Gastrocnemius medialis (tissue), 4 donors: ENCODE results near the gene NXNL2. TPM values are rescaled to one million over a fixed set of nuclear protein-coding genes. Genes with fewer than 3 reads are reported as not detected.

Experiments
- ATAC-seq, 2 donors: fragments of 150-250 bp; one replicate each; pipeline ENCODE4 v1.9.1; 2016
- DNase-seq, 2 donors: peaks; one replicate each; pipeline ENCODE4 v3.0.0-alpha.2; 2019
- H3K27ac ChIP-seq, 4 donors: fragments of 200-600 bp; sonication (generic); 1 replicate in 1 of 4; 2 replicates in 3 of 4; pipeline ENCODE4 v1.5.1; 2016 to 2018; ENCODE audit warnings: mild to moderate bottlenecking in 2 of 4, moderate library complexity in 1 of 4
- H3K27me3 ChIP-seq, 3 donors: fragments of 200-600 bp; sonication (generic) in 2 of 3; 1 replicate in 1 of 3; 2 replicates in 2 of 3; pipeline versions ENCODE4 v1.5.1 to v1.6.0; 2016 to 2019; ENCODE audit warnings: mild to moderate bottlenecking in 1 of 3, moderate library complexity in 1 of 3
- H3K36me3 ChIP-seq, 2 donors: fragments of 200-600 bp; sonication (generic) in 1 of 2; one replicate each; pipeline ENCODE4 v1.5.1; 2017 to 2018
- H3K4me1 ChIP-seq, 2 donors: fragments of 200-600 bp; sonication (generic) in 1 of 2; one replicate each; pipeline ENCODE4 v1.5.1; 2016 to 2017; ENCODE audit warnings: mild to moderate bottlenecking in 2 of 2
- H3K4me3 ChIP-seq, 4 donors: fragments of 200-600 bp; sonication (generic) in 3 of 4; 1 replicate in 1 of 4; 2 replicates in 3 of 4; pipeline ENCODE4 v1.5.1; 2016 to 2019; ENCODE audit warnings: mild to moderate bottlenecking in 2 of 4
- H3K9me3 ChIP-seq, 3 donors: fragments of 200-600 bp; sonication (generic) in 2 of 3; 1 replicate in 1 of 3; 2 replicates in 2 of 3; pipeline ENCODE4 v1.5.1; 2016 to 2019
- CTCF ChIP-seq, 5 experiments: fragments of 450-650 bp in 3 of 5; fragments of 200-600 bp in 2 of 5; sonication (generic) in 2 of 5; IDR thresholded peaks in 4 of 5; conservative IDR thresholded peaks in 1 of 5; 1 replicate in 4 of 5; 2 replicates in 1 of 5; pipeline ENCODE4 v1.5.1; 2016 to 2019; ENCODE audit warnings: antibody characterized with exemption in 5 of 5, mild to moderate bottlenecking in 3 of 5, moderate library complexity in 3 of 5
- POLR2A ChIP-seq, 2 donors: fragments of 450-650 bp; IDR thresholded peaks; one replicate each; pipeline ENCODE4 v1.6.1; 2017; ENCODE audit warnings: antibody characterized with exemption in 2 of 2, mild to moderate bottlenecking in 2 of 2, moderate library complexity in 2 of 2
- in situ Hi-C, 4 donors: fragments of 200-750 bp; cut with MboI; loops; one replicate each; pipeline versions ENCODE4 v1.15.0 to v1.8.0; 2017; ENCODE audit warnings: low sequenced_read_pairs in 4 of 4
- intact Hi-C: fragments of 100-400 bp; cut with DNase I; formaldehyde crosslinking; loops from one replicate; pipeline ENCODE4 v1.15.1; 2023; ENCODE audit warnings: low total_unique reads
- total RNA-seq, 4 donors: library from RNA; depleted of rRNA; stranded (reverse); fragments of >200 nt; gene quantifications; one replicate each; pipeline versions ENCODE4 v1.1.0 to v1.2.3, GENCODE V29; 2016

The NXNL2 gene
- total RNA-seq, 4 donors from 2014 or later: not detected

GRCh38 chr9:88530051-88530450 lies 4.9 kb upstream of the NXNL2 start:
- H3K27ac ChIP-seq: no peak overlapping the region
- DNase-seq (no peak), ATAC-seq (no peak)
- no peaks in the 10 kb centered on the region for H3K36me3 ChIP-seq
- intact Hi-C loops (no loop called here), in situ Hi-C loops (no loop called here)
- peaks cover 5 to 21% (median 13%) of the 10 kb centered on the region in 3 donors for H3K27me3 ChIP-seq
- TF ChIP-seq POLR2A (IDR thresholded peaks at IDR 0.05) (no peak), CTCF (IDR thresholded peaks at IDR 0.05 in 4 of 5, conservative IDR thresholded peaks at IDR 0.05 in 1 of 5) (no peak)
- H3K9me3 ChIP-seq: no peaks in the 10 kb centered on the region
- H3K4me3 ChIP-seq: no peak overlapping the region
- H3K4me1 ChIP-seq: peaks cover 0 to 2% of the 10 kb centered on the region in 2 donors

- TF ChIP-seq POLR2A (IDR thresholded peaks at IDR 0.05) (no peak), CTCF (IDR thresholded peaks at IDR 0.05 in 4 of 5, conservative IDR thresholded peaks at IDR 0.05 in 1 of 5) (no peak)
These were observed 2.9 kb upstream of the NXNL2 start for GRCh38 chr9:88531920-88532698.

GRCh38 chr9:88533951-88534455 lies 975 bp upstream of the NXNL2 start:
- intact Hi-C loops (no loop called here), in situ Hi-C loops (no loop called here)
- Histone ChIP-seq H3K9me3 (no peaks in the 10 kb centered on the region), H3K4me1 (peaks cover 0 to 7% of the 10 kb centered on the region in 2 donors), H3K27me3 (peaks cover 13 to 30% (median 29%) of the 10 kb centered on the region in 3 donors), H3K4me3 (peak overlapping the region; percentile 33 to 41 (median 36)), H3K27ac (no peak overlapping the region), H3K36me3 (no peaks in the 10 kb centered on the region)
- TF ChIP-seq POLR2A (IDR thresholded peaks at IDR 0.05) (no peak), CTCF (IDR thresholded peaks at IDR 0.05 in 4 of 5, conservative IDR thresholded peaks at IDR 0.05 in 1 of 5) (no peak)
- DNase-seq (no peak), ATAC-seq (no peak)

More at GRCh38 chr9:88531920-88532698, 2.9 kb upstream of the NXNL2 start:
- Histone ChIP-seq H3K27ac (no peak overlapping the region), H3K36me3 (no peaks in the 10 kb centered on the region), H3K4me1 (peaks cover 0 to 7% of the 10 kb centered on the region in 2 donors), H3K9me3 (no peaks in the 10 kb centered on the region), H3K4me3 (no peak overlapping the region), H3K27me3 (peaks cover 13 to 30% (median 29%) of the 10 kb centered on the region in 3 donors)
- in situ Hi-C loops: no loop called here
- ATAC-seq: no peak
- intact Hi-C loops: no loop called here
- no peak for DNase-seq

GRCh38 chr9:88535226-88536022 lies 446 bp downstream of the NXNL2 start:
- Histone ChIP-seq H3K27me3 (peaks cover 13 to 30% (median 29%) of the 10 kb centered on the region in 3 donors), H3K4me3 (peak overlapping the region; percentile 17 to 41 (median 26)), H3K9me3 (no peaks in the 10 kb centered on the region), H3K27ac (no peak overlapping the region), H3K36me3 (no peaks in the 10 kb centered on the region), H3K4me1 (peaks cover 0 to 7% of the 10 kb centered on the region in 2 donors)
- no peak for TF ChIP-seq POLR2A (IDR thresholded peaks at IDR 0.05)
- TF ChIP-seq CTCF (IDR thresholded peaks at IDR 0.05 in 4 of 5, conservative IDR thresholded peaks at IDR 0.05 in 1 of 5): no peak
- in situ Hi-C loops (no loop called here), intact Hi-C loops (no loop called here)
- no peak for ATAC-seq
- no peak for DNase-seq
